IPS-11a (cell line): ENCODE results near the gene GLIS1.
A peak's percentile ranks its signal among the peaks of the same experiment; 100 is the strongest.

Experiments used
- H3K4me3 ChIP-seq: one replicate; pipeline ENCODE4 v1.5.1; 2013; ENCODE audit warnings: low read depth, low read length, control low read depth

Gene GLIS1

DNA sequence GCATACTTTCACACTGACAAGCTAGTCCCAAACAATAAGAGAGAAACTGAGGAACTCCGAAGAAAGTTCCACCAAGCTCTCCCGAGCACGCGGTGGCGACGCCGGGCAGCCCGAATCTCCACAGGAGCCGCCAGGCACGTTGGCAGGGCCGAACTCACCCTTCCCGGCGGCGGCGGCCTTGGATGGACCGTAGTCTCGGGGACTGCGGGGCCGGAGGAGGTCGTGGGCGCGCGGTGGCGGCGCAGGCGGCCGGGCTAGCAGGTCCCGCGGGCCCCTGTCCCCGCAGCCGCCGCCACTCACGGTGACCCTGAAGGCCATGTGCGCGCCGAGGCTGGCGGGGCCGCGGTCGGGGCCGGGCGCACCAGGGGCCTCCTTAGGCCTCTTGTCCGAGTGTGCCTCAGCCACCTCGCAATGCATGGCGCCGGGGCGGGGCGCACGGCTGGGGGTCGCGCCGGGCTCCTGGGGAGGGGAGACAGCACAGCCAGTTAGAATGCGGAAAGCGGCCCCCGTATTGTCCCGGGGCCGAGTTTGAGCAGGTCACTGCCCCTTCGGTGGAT, 1.2 kb downstream of the GLIS1 start:
- peak overlapping the region; percentile 17 for H3K4me3 ChIP-seq

DNA sequence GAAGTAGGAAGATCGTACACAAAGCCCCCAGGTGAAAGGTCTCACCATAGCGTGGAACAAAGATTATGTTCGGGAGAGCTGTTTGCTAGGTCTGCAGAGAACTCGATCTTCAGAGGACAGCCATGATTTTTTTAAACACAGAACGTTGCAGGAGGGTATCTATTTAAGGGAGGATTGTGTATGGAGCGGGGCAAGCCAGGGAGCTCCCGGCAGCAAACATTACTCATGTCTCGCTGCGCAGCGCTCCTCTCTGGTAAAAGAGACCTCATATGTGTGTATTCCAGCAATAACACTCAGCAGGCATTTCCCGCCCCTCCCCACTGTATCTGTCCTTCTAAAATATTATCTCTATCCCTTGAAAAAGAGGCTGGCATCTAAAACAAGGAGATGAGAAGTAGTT, 2.7 kb downstream of the GLIS1 start:
- H3K4me3 ChIP-seq: no peak overlapping the region

DNA sequence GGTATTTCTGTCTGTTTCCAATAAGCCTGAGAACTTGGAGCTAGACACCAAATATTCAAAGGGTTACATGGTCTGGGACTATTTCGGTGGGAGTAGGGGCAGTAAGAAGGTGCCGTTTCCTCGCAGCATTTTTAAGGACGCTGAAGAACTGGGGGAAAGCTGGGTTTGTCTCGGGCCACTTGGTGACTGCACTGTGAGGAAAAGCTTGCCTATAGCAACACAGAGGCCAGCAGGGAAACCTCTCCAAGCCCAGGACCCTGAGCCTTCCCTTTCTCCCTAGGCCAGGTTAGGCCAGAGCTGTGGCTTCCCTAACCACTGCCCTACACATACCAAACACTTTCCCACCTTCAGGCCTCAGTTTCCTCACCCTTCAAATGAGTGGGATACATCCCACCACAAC, 3.3 kb downstream of the GLIS1 start:
- H3K4me3 ChIP-seq: no peak overlapping the region

DNA sequence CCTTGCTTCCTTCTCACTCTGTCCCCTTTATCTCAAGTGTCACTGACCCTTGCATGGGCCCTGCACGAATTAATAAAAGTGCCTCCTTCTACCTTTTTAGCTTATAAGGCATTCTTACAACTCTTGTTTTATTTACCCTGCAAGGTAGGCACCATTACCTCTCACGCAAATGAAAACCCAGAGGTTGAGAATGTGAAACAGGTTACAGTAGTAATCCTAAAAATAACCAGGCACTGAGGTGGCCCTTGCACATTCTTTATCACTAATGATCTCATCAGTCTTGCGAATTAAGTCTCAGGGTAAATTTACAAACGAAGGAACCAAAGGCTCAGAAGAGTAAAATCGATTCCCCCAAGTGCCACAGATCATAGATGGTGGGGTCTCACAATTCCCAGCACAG, 3.7 kb downstream of the GLIS1 start:
- H3K4me3 ChIP-seq: no peak overlapping the region

DNA sequence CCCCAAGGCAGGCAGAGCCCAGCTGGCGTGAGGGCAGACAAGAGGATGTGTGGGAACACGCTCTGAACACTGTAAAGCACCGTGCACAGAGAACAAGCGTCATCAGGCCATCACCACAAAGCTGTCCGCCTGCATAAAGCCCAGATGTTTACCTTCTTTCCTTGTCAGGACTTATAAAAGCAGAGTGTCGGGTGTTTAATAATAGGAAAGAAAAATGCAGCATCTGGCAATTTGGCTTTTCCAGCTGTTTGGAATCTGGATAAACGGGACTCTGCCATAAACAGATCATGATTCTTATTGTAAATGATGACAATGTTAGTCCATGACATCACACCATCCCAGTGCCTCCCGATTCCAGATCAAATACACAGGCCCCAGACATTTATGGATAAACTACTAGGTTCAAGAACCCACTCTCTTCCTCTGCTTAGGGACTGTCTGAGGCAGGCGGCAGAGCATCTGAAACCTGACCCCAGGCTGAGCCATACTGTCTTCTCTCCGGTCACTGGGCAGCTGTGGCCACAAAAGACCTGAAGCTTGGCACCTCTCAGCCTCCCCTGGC, 4.2 kb downstream of the GLIS1 start:
- no peak overlapping the region for H3K4me3 ChIP-seq

DNA sequence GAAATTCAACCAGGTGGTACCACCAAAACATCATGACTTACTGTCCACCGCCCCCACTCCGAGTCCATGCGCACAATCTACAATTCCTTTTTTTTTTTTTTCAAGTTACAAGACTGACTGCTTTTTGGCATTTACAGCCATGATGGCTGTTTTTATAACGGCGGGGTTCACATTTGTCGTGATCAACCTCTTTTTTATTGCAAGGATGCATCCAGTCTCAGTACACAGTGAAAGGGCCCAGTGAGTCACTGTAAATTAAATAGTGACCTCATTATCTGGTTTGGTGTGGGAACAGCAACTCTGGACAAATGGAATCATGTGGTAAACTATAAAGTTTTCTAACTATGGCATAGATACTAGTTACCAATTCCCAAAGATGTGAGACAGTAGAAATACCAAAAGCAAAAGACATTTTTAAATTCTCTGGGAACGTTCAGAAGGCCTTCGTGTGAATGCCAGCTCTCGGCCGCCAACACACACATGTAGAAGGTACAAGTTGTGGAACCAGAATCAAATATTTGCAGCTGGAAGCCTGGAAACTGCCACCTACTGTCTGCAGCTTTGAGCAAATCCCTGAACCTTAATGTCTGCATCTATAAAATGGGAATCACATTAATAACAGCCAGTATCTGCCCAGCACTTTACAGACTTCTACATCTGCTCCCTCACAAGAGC, 4.9 kb downstream of the GLIS1 start:
- no peak overlapping the region for H3K4me3 ChIP-seq

DNA sequence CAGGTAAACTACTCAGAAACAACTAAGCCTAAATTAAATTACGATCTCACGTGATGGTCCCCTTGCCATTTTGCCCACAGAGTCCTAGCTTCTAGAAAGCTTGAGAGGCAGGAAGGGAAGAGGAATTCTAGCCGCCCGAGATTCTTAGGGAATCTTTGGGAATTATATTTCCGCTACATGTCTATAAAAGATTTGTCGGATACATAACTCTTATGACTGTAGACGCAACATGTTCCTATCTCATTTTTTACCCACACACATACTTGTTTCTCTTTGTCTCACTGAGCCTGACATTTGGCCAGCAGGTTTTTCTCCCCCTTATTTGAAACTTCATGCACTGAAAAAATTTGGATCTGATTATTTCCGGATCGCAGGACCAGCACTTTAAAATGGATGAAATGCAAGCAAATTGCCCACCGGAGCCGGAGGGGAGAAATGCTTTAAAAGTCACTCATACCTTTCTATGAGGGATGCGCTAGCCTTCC, 5.5 kb downstream of the GLIS1 start:
- no peak overlapping the region for H3K4me3 ChIP-seq

DNA sequence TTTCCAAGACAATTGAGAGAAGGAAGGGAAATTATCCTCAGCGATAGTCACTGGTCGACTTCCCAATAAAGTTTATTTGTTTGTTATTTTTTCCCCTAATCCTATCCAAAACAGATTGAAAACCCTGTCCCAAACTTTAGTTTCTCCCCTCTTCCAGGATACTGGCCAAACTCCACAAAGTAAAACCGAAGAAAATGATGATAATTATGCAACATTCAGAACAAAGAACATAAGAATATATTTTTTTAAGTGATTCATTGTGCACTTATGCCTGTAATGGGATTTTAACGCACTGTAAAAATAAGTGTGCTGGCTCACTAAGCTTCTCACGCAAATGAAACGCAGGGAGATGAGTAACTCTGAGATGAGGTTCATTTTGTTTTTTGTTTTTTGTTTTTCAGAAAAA, 6.0 kb downstream of the GLIS1 start:
- H3K4me3 ChIP-seq: no peak overlapping the region

DNA sequence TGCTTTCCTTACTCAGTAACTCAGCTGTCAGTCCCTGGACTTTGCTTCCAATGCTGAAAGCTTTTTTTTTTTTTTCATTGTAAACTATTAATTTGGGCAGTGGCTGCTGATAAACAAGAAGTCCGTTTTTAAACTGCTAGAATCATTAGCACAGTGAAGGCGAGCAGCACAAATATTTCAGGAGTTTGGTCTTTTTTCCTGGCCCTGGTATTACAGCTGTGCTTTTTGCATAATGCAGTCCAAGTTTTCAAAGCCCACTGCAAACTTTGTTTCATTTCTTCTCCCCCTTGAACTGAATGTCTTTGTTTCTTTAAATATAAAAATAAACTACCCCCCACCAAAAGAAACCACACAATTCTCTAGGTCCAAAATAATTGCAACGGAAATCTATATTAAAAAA, 6.6 kb downstream of the GLIS1 start:
- H3K4me3 ChIP-seq: no peak overlapping the region

DNA sequence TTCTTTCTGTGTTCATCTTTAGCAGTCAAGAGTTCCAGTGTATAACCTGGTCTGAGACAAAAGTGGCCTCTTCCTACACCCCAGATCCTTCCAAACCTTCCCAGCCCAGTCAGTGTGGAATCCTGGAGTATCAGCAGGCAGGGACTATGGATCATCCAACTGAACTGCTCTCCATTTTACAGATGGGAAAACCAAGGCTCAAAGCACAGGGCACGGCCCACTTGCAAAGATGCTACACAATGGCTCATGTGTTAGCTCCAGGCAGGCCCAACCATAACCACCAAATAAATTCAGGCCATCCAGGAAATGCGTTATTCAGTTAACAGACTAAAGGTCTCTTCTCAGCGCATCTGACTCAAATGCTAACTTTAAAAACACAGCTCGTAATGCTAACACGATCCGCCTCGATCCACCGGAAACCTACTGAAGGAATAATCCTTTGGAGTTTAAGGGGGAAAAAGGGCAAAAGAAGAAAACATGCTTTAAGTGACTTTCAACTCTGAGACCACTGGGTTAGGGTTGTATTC, 7.1 kb downstream of the GLIS1 start:
- no peak overlapping the region for H3K4me3 ChIP-seq

DNA sequence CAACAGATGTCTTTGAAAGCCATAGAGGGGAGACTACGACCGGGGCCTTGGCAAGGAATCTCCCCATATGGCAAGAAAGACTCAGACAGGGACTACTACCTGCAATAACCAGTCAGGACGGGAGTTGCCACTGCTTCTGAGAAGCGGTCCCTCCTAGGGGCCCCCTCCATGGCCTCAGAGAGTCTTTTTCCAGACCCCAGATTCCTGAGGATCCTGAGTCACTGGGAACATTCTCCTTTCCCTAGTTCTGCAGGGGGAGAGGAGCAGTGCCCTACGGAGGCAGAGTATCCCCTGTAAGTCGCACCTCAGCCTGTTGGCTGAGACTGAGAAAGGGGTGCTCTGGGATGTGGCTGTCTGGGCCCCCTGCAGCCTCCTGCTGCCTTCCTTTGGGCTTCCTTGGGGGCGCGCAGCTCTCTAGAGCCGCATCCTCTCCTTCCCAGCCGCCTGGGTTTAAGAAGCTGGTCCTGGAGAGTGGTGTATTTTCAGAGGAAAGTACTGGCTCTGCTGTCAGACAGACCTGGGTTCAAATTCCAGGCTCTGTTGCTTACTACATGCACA, 7.8 kb downstream of the GLIS1 start:
- no peak overlapping the region for H3K4me3 ChIP-seq

DNA sequence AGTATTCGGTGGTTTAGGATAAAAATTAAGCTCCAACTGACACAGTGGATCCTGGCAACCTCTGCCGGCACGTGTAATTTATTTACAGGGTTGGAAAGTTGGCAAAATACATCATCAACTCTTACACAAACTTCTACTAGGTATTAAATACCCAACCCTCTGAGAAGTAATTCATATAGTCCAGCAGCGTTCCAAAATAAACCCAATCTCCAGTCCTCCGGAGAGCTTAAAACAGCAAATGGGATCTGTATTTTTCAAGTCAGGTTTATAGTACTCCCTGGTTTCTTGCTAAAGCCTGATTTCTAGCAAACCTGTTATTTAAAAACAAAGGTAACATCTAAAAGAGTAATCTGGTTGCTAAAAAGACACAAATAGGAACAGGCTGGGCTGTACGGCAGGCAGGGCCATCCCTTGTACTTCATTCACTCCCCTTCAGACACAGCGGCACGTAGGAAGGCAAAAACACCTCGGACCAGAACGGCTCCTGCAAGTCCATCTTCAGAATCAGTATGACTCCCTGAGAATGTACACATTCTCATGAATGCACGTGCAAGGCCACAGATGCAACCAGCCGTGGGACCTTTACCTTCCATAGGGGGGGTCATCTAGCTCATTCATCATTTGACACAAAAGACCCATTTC, 8.6 kb downstream of the GLIS1 start:
- H3K4me3 ChIP-seq: no peak overlapping the region

DNA sequence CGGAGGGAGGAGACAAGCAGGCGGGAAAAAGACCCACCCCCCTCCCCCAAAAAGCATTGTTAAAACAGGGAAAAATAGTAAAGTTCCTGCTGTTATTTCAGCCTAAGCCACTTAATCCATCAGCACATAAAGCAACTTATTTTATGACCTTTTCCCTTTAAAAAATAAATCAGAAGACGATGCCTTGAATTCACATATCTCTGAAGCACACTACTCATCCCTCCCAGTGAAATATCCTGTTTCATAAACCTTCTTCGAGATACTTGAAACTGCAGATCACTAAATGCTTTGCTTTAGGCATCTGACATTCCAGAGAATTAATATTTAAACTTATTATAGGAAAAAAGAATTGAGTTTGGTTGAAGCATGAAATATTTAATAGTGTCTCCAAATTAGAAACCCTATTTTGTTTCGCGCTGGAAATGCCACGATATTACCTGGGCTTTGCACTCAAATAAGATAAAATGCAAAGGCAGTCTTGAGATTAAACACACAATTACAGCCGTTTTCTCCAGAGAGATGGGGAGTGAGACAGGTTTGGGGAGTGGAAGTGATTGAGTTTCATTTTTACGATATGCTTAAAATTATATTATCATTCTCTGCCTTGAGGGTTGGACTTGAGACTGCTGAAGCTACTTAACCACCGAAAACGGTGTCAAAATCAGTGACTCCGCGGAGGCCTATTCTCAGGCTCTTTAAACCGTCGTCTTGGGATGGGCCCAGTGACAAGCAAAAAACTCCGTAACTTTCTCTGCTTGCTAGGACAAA, 9.3 kb downstream of the GLIS1 start:
- H3K4me3 ChIP-seq: no peak overlapping the region

DNA sequence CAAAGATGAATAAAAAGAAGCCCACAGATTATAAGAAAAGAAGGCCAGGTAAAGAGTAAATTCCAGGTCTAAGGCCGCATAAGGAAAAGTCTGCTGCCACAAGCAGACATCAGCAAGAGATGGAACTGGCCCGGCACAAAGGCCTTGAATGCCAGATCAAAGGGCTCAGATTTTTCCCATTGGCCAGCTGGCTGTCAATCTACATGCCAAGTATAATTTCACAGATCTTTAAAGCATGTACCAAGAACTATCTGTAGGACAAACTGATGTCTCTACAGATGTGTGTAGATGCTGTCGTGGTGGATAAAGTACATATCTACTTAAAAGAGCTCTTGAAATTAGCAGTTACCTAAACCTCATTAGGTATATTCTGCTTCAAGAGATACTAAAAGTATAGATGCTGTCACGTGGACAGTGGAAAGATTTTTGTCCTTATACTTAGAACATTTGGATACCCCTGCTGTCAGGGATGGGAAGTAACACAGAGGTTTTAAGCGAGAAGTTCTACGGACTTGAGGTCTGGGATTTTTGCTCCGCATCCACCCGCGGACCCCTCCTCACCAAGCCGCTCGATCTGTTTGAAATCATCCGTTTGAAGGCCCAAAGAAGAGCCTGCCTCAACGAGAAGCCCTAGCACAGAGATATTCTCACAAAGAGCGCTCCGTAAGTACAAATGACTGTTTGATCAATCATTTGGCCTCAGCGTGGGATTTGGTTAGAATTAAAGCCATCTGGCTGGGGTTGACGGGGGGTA, 10.1 kb downstream of the GLIS1 start:
- H3K4me3 ChIP-seq: no peak overlapping the region

DNA sequence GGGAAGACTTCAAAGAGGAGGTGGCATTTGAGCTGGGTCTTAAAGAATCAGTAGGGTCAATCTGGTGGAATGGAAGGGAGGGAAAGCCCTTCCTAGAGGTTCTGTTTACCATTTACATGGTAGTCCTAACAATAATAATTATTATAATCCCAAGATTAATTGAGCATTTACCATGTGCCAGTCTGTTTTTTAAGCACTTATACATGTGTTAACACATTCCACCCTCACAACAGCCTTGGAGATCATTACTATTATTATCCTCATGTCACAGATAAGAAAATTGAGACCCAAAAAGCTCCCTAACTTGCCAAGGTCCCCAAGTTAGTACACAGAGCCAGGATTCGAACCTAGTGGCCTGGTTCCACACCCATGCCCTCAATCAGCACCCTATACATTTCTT, 10.8 kb downstream of the GLIS1 start:
- H3K4me3 ChIP-seq: no peak overlapping the region

DNA sequence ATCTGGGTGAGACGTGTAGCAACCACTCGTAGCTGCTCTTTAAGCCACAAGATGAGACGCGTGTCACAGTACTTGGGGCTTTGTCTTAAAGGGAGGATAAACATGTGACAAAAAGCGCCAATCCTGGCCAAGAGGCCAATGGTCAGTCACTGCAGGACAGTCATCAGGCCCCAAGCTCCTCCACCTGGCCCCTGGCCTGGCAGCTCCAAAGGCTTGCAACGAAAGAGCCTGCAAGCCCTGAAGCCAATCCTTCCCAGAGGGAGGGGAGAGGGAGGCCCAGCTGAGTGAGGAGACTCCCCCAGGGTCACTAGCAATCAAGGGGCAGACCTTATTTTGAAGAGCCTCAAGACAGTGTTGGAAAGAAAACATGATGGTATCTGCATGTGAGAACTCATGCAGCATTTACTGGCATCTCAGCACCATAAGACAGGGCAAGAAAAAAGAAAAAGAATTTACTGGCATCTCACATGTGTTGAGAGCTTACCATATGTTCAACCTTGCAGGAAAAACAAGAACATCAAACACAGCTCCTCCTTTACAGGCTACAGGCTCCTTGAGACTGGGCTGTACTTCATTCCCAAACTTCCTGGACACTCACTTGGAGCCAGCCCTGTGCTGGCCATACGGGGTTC, 11.4 kb downstream of the GLIS1 start:
- no peak overlapping the region for H3K4me3 ChIP-seq

DNA sequence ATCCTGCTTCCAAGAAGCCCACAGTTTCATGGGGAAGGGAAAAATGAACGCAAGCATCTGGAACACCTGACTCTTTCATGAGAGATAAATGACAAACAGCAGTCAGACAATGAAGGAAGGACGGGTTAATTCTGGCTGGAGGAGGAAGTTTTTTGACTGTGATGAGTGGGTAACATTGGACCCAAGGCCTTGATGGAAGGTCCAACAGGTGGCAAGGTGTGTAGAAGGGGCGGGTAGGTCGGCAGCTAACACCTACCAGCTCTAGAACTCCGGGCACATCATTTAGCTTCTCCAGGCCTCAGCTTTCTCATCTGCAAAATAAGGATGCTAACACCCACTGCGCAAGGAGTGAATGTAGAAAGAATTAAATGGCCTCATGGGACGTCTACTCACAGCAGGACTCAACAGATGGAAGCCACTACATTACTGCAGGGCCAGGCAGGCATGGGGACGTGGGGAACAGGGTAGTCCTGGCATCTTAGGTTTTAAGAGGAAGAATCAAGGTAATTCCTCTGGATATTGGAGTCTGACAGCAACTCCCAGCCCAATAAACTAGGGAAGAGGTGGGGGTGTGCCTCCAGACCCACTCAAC, 12.9 kb downstream of the GLIS1 start:
- no peak overlapping the region for H3K4me3 ChIP-seq

DNA sequence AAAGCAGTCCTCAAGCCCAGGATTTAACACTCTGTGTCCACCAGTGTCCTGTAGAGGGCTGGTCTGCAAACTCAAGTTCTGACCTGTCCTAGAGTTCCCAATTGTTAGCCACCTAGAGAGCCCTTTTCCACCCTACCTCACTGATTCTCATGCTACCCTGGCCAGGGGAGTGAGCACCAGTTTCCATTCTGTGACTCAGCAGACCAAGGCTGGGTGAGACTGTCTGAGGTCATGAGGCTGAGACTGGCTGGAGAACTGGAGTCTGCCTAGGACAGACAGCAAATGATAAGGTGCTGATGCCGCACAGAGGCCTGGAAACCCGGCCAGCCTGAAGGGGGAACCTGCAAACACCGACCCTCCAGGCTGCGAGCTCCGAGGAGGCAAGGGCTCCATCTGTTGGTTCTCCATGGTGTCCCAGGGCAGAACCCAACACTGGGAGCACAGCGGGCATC, 13.7 kb downstream of the GLIS1 start:
- no peak overlapping the region for H3K4me3 ChIP-seq

DNA sequence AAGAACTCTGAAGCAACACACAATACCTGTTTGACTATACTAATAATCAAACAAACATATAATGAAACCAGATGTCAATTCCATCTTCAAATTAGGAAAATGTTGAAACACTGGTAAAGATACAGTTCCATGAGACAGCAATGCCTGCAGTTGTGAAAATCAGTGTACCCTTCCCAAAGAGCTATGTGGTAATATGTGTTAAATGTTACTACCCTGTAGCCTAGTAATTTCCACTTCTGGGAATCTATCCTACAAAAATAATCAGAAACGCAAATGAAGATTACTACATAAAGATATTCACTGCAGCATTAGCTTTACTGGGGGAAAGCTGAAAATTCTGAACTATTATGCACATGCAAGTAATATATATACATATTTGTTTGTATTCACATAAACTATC, 16.9 kb downstream of the GLIS1 start:
- H3K4me3 ChIP-seq: no peak overlapping the region
